ENCODE results near the gene LONP2. TPM values are rescaled to one million over a fixed set of nuclear protein-coding genes. Genes with fewer than 3 reads are reported as not detected.

Gene LONP2
- total RNA-seq, 2 donors from 2014 or later, result 67.1 to 68.2 TPM

DNA sequence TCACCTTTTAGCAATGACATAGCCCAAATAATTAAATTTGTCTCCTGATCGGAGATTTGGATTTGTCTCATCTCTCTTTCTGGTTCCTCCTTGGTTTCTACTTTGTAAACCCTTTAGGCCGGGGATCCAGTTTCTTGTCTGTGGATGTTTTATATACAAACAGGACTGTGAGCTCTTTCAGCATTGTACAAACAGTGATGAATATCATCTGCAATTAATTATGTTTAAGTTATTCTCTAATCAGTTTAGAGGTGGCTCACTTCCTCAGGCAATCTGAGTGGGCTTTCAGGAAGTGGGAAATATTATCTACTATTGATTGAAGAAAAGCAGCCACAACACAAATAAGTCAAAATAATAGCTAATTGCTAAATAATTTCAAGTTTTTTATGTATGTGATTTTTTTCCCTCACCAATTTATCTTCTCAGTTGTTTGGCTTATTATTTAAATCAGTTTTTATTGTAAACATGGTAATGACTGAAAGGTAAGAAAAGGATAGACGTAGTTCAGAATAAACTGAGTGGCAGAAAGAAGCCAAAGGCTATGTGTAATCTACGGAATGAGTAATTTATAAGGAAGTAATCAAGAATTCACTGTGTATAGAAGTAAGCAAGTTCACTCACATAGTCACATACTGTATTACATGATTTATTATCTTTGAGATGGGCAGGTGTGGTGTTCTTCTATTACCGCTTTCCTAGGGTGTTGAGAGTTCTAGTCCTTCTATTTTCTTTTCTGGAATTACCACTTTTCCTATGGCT is 6.6 kb downstream of the LONP2 start:
- DNase-seq (no peak), ATAC-seq (no peak)
- no peaks in the 10 kb centered on the region for H3K9me3 ChIP-seq (ENCODE audit: control insufficient read depth, low read length, poor library complexity, severe bottlenecking)
- peaks cover 24% of the 10 kb centered on the region for H3K4me1 Mint-ChIP-seq
- peak overlapping the region; percentile 53 for H3K27ac Mint-ChIP-seq
- peaks cover 6% of the 10 kb centered on the region for H3K36me3 Mint-ChIP-seq (ENCODE audit: low read depth)
- H3K4me3 Mint-ChIP-seq, result no peak overlapping the region
- H3K27me3 Mint-ChIP-seq, result no peaks in the 10 kb centered on the region

- Mint-ChIP-seq H3K27me3 (no peaks in the 10 kb centered on the region), H3K36me3 (ENCODE audit: low read depth) (peaks cover 6% of the 10 kb centered on the region), H3K27ac (peak overlapping the region; percentile 61), H3K4me1 (peaks cover 17% of the 10 kb centered on the region), H3K4me3 (no peak overlapping the region)
- no peak for ATAC-seq
- DNase-seq, result no peak
- H3K9me3 ChIP-seq (ENCODE audit: control insufficient read depth, low read length, poor library complexity, severe bottlenecking), result no peaks in the 10 kb centered on the region
Observed at GRCh38 chr16:48252013-48252412, 7.9 kb downstream of the LONP2 start.

GRCh38 chr16:48256579-48257177 is 12.6 kb downstream of the LONP2 start:
- DNase-seq, result no peak
- Mint-ChIP-seq H3K4me1 (peaks cover 12% of the 10 kb centered on the region), H3K36me3 (ENCODE audit: low read depth) (peaks cover 13% of the 10 kb centered on the region), H3K4me3 (no peak overlapping the region), H3K27me3 (no peaks in the 10 kb centered on the region), H3K27ac (no peak overlapping the region)
- H3K9me3 ChIP-seq (ENCODE audit: control insufficient read depth, low read length, poor library complexity, severe bottlenecking), result no peaks in the 10 kb centered on the region
- ATAC-seq, result no peak

DNA sequence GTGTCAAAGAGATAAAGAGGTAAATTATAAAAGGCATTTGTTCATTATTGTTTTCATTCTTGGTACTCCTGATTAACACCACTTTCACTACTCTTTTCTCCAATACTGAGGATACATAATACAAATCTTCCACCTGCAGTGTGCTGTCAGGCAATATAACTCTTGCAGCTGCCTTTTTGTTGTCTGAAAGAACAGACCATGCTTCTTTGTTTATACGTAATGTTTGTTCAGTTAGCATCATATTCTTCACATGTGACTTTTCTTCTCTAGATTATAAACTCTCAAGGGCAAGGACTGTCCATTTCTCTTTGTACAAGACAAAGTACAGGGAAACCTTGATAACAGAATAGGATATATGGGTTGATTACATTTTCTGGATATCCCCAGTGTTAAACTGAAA is 17.5 kb downstream of the LONP2 start:
- no peaks in the 10 kb centered on the region for H3K9me3 ChIP-seq (ENCODE audit: control insufficient read depth, low read length, poor library complexity, severe bottlenecking)
- Mint-ChIP-seq H3K4me1 (peaks cover 5% of the 10 kb centered on the region), H3K36me3 (ENCODE audit: low read depth) (peaks cover 21% of the 10 kb centered on the region), H3K27me3 (no peaks in the 10 kb centered on the region), H3K4me3 (no peak overlapping the region), H3K27ac (peak overlapping the region; percentile 45)
- no peak for DNase-seq
- ATAC-seq, result no peak

DNA sequence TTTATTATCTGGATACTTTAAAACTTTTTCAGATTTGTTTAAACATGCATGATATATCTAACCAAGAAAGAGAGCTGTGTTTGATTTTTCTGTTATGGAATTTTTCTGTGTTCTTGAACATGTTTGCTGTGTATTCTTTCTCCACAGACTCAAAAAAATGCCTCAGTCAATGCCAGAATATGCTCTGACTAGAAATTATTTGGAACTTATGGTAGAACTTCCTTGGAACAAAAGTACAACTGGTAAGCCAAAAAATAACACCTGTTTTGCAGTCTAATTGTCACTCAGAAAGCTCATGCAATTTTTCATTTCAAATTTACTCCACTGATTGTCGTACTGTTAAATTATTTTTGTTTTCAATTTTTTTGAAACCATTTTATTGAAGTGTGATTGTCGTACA is 18.5 kb downstream of the LONP2 start:
- Mint-ChIP-seq H3K27me3 (no peaks in the 10 kb centered on the region), H3K36me3 (ENCODE audit: low read depth) (peaks cover 21% of the 10 kb centered on the region), H3K27ac (no peak overlapping the region), H3K4me1 (peaks cover 5% of the 10 kb centered on the region), H3K4me3 (no peak overlapping the region)
- no peaks in the 10 kb centered on the region for H3K9me3 ChIP-seq (ENCODE audit: control insufficient read depth, low read length, poor library complexity, severe bottlenecking)
- no peak for DNase-seq
- no peak for ATAC-seq

DNA sequence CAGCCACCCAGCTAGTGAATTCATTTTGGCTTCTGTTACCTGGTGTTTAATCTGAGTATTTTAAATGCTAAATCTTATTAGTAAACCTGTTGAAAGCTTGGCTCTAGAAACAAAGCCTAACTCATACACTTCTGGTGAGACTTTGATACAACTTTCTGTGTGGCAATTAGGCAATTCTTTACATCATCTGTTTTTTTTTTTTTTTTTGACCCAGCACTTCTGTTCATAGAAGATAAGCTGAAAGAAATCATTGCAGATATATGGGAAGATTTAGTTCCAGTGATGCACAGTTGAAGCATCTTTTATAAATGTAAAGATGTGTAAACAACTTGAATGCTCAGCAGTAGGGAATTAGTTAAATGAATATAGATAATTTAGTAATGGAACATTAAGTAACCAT is 24.9 kb downstream of the LONP2 start:
- no peaks in the 10 kb centered on the region for H3K9me3 ChIP-seq (ENCODE audit: control insufficient read depth, low read length, poor library complexity, severe bottlenecking)
- H3K27ac Mint-ChIP-seq, result no peak overlapping the region
- ATAC-seq, result no peak
- no peaks in the 10 kb centered on the region for H3K4me1 Mint-ChIP-seq
- H3K4me3 Mint-ChIP-seq, result no peak overlapping the region
- DNase-seq, result no peak
- peaks cover 5% of the 10 kb centered on the region for H3K36me3 Mint-ChIP-seq (ENCODE audit: low read depth)
- no peaks in the 10 kb centered on the region for H3K27me3 Mint-ChIP-seq

- DNase-seq, result no peak
Observed at GRCh38 chr16:48271728-48272127, 27.6 kb downstream of the LONP2 start.

DNA sequence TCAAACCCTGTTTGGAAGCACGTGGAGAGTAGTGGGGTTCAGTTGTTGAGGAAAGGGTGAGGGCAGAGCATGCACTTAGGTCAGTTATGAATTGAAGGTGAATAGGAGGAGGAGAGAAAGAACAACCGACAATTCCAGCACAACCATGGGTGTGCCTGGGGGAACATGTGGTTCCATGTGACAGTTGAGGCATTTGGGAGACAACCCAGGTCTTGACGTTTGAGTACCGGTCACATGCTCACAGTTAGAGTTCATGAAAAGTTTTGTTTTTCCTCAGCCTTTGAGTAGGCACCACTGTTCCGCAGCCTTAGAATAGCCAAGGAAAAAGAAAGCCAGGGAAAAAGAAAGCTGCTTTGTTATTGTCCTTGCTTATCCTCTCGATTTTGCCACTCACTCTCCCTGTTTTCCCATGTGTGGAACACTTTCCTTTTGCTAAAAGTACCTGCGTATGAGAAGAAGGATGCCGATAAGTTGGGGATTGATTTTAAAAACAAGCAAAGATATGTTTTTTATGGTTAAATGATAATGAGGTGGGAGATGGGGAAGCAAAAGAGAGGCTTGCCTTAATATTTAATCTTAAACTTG is 28.8 kb downstream of the LONP2 start:
- H3K9me3 ChIP-seq (ENCODE audit: control insufficient read depth, low read length, poor library complexity, severe bottlenecking), result no peaks in the 10 kb centered on the region
- H3K27ac Mint-ChIP-seq, result no peak overlapping the region
- H3K4me1 Mint-ChIP-seq, result peaks cover 5% of the 10 kb centered on the region
- no peak overlapping the region for H3K4me3 Mint-ChIP-seq
- ATAC-seq, result no peak
- H3K36me3 Mint-ChIP-seq (ENCODE audit: low read depth), result peaks cover 6% of the 10 kb centered on the region
- no peaks in the 10 kb centered on the region for H3K27me3 Mint-ChIP-seq
- DNase-seq, result no peak

More at GRCh38 chr16:48271728-48272127, 27.6 kb downstream of the LONP2 start:
- no peaks in the 10 kb centered on the region for H3K9me3 ChIP-seq (ENCODE audit: control insufficient read depth, low read length, poor library complexity, severe bottlenecking)
- Mint-ChIP-seq H3K4me3 (no peak overlapping the region), H3K36me3 (ENCODE audit: low read depth) (peaks cover 5% of the 10 kb centered on the region), H3K4me1 (peaks cover 5% of the 10 kb centered on the region), H3K27me3 (no peaks in the 10 kb centered on the region), H3K27ac (no peak overlapping the region)
- ATAC-seq, result no peak

GRCh38 chr16:48274476-48274875 is 30.4 kb downstream of the LONP2 start:
- Mint-ChIP-seq H3K4me1 (peaks cover 12% of the 10 kb centered on the region), H3K27me3 (no peaks in the 10 kb centered on the region), H3K27ac (no peak overlapping the region), H3K4me3 (no peak overlapping the region), H3K36me3 (ENCODE audit: low read depth) (peaks cover 12% of the 10 kb centered on the region)
- H3K9me3 ChIP-seq (ENCODE audit: control insufficient read depth, low read length, poor library complexity, severe bottlenecking), result no peaks in the 10 kb centered on the region
- DNase-seq (no peak), ATAC-seq (no peak)

DNA sequence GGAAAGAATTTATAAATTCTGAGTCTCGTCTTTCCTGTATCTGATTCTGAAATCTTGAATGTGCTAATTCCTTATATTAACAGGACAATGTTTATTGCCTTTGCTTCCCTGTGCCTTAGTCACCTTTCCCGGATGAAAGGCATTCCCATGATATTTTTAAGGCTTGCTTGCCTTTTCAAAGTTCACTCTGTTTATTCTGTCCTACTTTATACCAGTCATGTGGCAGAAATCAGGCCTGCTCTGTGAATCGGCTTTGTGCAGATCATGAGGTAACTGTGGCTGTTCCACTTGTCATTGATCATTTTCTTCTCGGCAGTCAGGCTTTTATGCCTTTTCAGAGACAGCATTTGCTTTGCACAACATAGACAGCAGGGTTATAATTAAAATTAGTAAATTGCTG is 32.0 kb downstream of the LONP2 start:
- H3K27ac Mint-ChIP-seq, result no peak overlapping the region

GRCh38 chr16:48277158-48277557 is 33.1 kb downstream of the LONP2 start:
- no peaks in the 10 kb centered on the region for H3K27me3 Mint-ChIP-seq
- no peak overlapping the region for H3K27ac Mint-ChIP-seq
- peaks cover 12% of the 10 kb centered on the region for H3K36me3 Mint-ChIP-seq (ENCODE audit: low read depth)
- H3K4me1 Mint-ChIP-seq, result peaks cover 14% of the 10 kb centered on the region
- no peak overlapping the region for H3K4me3 Mint-ChIP-seq
- DNase-seq, result no peak
- no peak for ATAC-seq
- no peaks in the 10 kb centered on the region for H3K9me3 ChIP-seq (ENCODE audit: control insufficient read depth, low read length, poor library complexity, severe bottlenecking)

More for the DNA sequence above, 32.0 kb downstream of the LONP2 start:
- H3K36me3 Mint-ChIP-seq (ENCODE audit: low read depth), result peaks cover 12% of the 10 kb centered on the region
- no peak overlapping the region for H3K4me3 Mint-ChIP-seq
- DNase-seq (no peak), ATAC-seq (no peak)
- no peaks in the 10 kb centered on the region for H3K27me3 Mint-ChIP-seq
- no peaks in the 10 kb centered on the region for H3K9me3 ChIP-seq (ENCODE audit: control insufficient read depth, low read length, poor library complexity, severe bottlenecking)
- H3K4me1 Mint-ChIP-seq, result peaks cover 14% of the 10 kb centered on the region

DNA sequence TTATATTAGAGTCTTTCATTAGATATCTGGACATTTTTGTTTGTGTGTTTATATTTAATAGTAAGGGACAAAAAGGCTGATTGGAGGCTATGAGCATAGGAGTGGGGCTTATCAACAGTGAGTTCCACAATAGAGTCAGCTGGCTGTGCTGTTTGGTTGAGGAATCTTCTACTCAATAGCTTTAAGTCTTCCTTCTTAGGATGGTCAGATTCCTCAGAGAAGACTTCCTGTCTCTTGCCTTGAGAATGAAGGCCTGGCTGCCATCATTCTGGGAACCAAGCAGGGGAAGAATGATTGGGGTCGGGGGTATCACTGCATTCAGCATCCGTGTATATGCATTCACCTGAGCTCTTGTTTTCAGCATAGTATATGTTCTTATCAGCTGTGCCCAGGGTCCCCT is 35.1 kb downstream of the LONP2 start:
- Mint-ChIP-seq H3K36me3 (ENCODE audit: low read depth) (peaks cover 15% of the 10 kb centered on the region), H3K27ac (peak overlapping the region; percentile 84), H3K4me1 (peaks cover 22% of the 10 kb centered on the region), H3K27me3 (no peaks in the 10 kb centered on the region), H3K4me3 (no peak overlapping the region)
- no peaks in the 10 kb centered on the region for H3K9me3 ChIP-seq (ENCODE audit: control insufficient read depth, low read length, poor library complexity, severe bottlenecking)
- DNase-seq (no peak), ATAC-seq (no peak)

- H3K9me3 ChIP-seq (ENCODE audit: control insufficient read depth, low read length, poor library complexity, severe bottlenecking), result no peaks in the 10 kb centered on the region
- no peak for DNase-seq
- Mint-ChIP-seq H3K4me3 (no peak overlapping the region), H3K36me3 (ENCODE audit: low read depth) (peaks cover 16% of the 10 kb centered on the region), H3K4me1 (peaks cover 25% of the 10 kb centered on the region), H3K27ac (no peak overlapping the region), H3K27me3 (no peaks in the 10 kb centered on the region)
- no peak for ATAC-seq
Observed at GRCh38 chr16:48280546-48280945, 36.4 kb downstream of the LONP2 start.
